Erythroblast (primary cell): ENCODE results near the gene DACH1.

Experiments
- GATA1 ChIP-seq: IDR thresholded peaks from 2 replicates; pipeline ENCODE4 v1.6.1; 2011; ENCODE audit warnings: low read depth, mild to moderate bottlenecking, control low read depth, low read length, moderate library complexity
- POLR2A ChIP-seq: IDR thresholded peaks from 2 replicates; pipeline ENCODE4 v1.6.1; 2011; ENCODE audit warnings: mild to moderate bottlenecking, low read length

DNA sequence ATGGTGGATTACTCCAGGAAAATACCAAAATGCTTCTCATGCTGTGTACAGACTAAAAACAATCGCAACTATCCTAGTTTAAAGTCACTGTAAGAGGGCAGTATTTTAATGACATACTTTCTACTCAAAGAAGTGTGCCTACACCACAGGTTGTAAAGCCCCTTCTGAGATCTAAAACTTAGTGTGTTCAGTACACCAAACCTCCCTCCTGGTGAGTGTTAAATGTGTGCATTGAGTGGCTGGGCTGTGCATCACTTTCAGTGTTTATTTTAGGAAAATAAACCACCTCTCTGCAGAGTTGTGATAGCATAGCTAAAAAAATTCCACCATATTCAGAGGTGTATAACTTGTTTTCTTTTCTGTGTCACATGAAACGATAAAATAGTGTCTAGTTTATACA lies 263.7 kb downstream of the DACH1 start:
- TF ChIP-seq POLR2A (no peak), GATA1 (no peak)
